Left lung (tissue), 10 donors: ENCODE data around the gene NHLRC2. TPM values are rescaled to one million over a fixed set of nuclear protein-coding genes. Genes with fewer than 3 reads are reported as not detected.

Source experiments
- ATAC-seq: fragments of 200-7000 bp; cut with Tn5 transposase; one replicate; pipeline ENCODE4 v1.9.1; 2020; ENCODE audit warnings: moderate library complexity
- DNase-seq, 4 donors: peaks; one replicate each; pipeline ENCODE4 v3.0.0-alpha.2; 2013 to 2020
- H3K27ac ChIP-seq, 2 donors: fragments of 200-600 bp; sonication (generic) in 1 of 2; one replicate each; pipeline versions ENCODE4 v1.5.0 to v1.8.0; 2020 to 2021
- H3K27me3 ChIP-seq, 2 donors: fragments of 200-600 bp; sonication (generic) in 1 of 2; one replicate each; pipeline versions ENCODE4 v1.5.0 to v1.8.0; 2020 to 2021
- H3K36me3 ChIP-seq, 2 donors: fragments of 200-600 bp; sonication (generic) in 1 of 2; one replicate each; pipeline versions ENCODE4 v1.5.0 to v1.8.0; 2020 to 2021
- H3K4me1 ChIP-seq, 2 donors: fragments of 200-600 bp; one replicate each; pipeline ENCODE4 v1.8.0; 2021
- H3K4me3 ChIP-seq, 2 donors: fragments of 200-600 bp; sonication (generic) in 1 of 2; one replicate each; pipeline versions ENCODE4 v1.5.0 to v1.8.0; 2020 to 2021; ENCODE audit warnings: mild to moderate bottlenecking in 1 of 2
- H3K9me3 ChIP-seq, 2 donors: fragments of 200-600 bp; sonication (generic) in 1 of 2; one replicate each; pipeline versions ENCODE4 v1.5.0 to v1.8.0; 2020 to 2021
- CTCF ChIP-seq, 2 donors: fragments of 200-600 bp; sonication (generic) in 1 of 2; IDR thresholded peaks; one replicate each; pipeline versions ENCODE4 v1.5.0 to v1.8.0; 2021; ENCODE audit warnings: antibody characterized with exemption in 2 of 2
- intact Hi-C, 2 donors: fragments of 100-400 bp; cut with DNase I; formaldehyde crosslinking; loops; one replicate each; pipeline versions ENCODE4 v1.11.2 to v1.14.2; 2022
- polyA plus RNA-seq, 6 donors: library from polyadenylated mRNA; unstranded; fragments of 120-200 nt; gene quantifications; one replicate each; pipeline ENCODE4 v1.2.1, GENCODE V29; 2013; ENCODE audit not compliant: insufficient read length in 6 of 6
- total RNA-seq, 2 donors: library from RNA; stranded (reverse); fragmentation: NEBNext Ultra II Directional; extraction: Animal tissue kit (Norgen Biotek cat#: 25700); gene quantifications; one replicate each; pipeline ENCODE4 v1.2.1, GENCODE V29; 2021
- donor health status: DM: no; HTN: yes; CAD: no.
- donor health status: DM: no; HTN: no; CAD: no.

NHLRC2 gene
- total and polyA plus RNA-seq, 8 donors = 22.0 to 48.2 (median 26.6) TPM

DNA sequence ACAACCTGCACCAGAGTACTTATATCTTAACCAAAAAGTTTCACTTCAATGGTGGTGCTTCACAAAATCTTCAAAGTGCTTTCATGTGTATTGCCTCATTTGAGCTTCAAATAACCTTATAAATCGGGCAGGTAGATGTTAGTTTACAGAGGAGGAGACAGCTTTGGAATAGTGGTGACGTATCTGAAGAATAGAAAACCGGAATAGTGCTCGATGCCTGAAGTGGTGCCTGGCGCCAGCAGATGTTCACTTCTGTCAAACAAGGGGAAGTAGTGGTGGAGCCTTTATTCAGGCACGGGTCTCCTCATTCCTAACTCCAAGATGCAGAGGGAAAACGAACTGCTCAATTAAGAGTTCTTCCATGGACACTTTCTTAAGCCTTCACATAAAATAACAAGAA is 58.1 kb downstream of the NHLRC2 start:
- TF ChIP-seq CTCF (IDR thresholded peaks at IDR 0.05) = no peak
- DNase-seq = no peak

GRCh38 chr10:113914956-113915355 is 60.5 kb downstream of the NHLRC2 start:
- Histone ChIP-seq H3K9me3 (no peaks in the 10 kb centered on the region), H3K4me3 (no peak overlapping the region), H3K27me3 (no peaks in the 10 kb centered on the region), H3K36me3 (peaks cover 0 to 7% of the 10 kb centered on the region in 2 donors), H3K27ac (peak overlapping the region; percentile 47 to 62), H3K4me1 (peaks cover 0 to 4% of the 10 kb centered on the region in 2 donors)
- ATAC-seq = peak; percentile 72
- TF ChIP-seq CTCF (IDR thresholded peaks at IDR 0.05) = no peak
- DNase-seq = no peak
- intact Hi-C loops = no loop called here

More for the DNA sequence above, 58.1 kb downstream of the NHLRC2 start:
- Histone ChIP-seq H3K27ac (peak overlapping the region; percentile 21 to 40), H3K9me3 (no peaks in the 10 kb centered on the region), H3K4me1 (peaks cover 0 to 4% of the 10 kb centered on the region in 2 donors), H3K27me3 (no peaks in the 10 kb centered on the region), H3K36me3 (peaks cover 0 to 23% of the 10 kb centered on the region in 2 donors), H3K4me3 (no peak overlapping the region)
- peak; percentile 63 for ATAC-seq
- intact Hi-C loops = no loop called here

GRCh38 chr10:113915540-113915939 is 61.1 kb downstream of the NHLRC2 start:
- peaks cover 0 to 4% of the 10 kb centered on the region in 2 donors for H3K4me1 ChIP-seq
- no peaks in the 10 kb centered on the region for H3K9me3 ChIP-seq
- peak overlapping the region; percentile 47 to 62 for H3K27ac ChIP-seq
- no peaks in the 10 kb centered on the region for H3K27me3 ChIP-seq
- TF ChIP-seq CTCF (IDR thresholded peaks at IDR 0.05) = no peak
- DNase-seq (no peak), ATAC-seq (no peak)
- peaks cover 0 to 4% of the 10 kb centered on the region in 2 donors for H3K36me3 ChIP-seq
- no peak overlapping the region for H3K4me3 ChIP-seq
- intact Hi-C loops = no loop called here

DNA sequence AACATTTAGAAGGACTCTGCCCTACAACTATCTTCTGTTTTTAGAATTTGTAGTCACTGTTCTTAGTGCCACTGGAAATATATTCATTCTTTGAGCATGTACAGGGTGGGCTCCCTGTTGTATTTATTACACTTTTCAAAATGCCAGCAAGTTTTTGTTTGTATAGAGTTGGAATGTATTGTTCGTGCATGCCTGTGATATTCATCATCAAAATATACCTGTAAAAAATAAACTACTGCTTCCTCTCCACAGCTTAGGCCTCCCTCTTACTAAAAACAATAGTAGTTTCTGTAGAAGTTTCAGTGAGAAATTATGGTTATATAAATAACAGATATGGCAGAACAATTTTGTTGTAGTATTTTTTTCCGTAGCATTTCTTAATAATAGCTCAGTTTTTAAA is 61.6 kb downstream of the NHLRC2 start:
- peaks cover 0 to 4% of the 10 kb centered on the region in 2 donors for H3K4me1 ChIP-seq
- TF ChIP-seq CTCF (IDR thresholded peaks at IDR 0.05) = no peak
- H3K27me3 ChIP-seq = no peaks in the 10 kb centered on the region
- no peak overlapping the region for H3K4me3 ChIP-seq
- intact Hi-C loops = no loop called here
- ATAC-seq = no peak
- H3K36me3 ChIP-seq = peaks cover 0 to 4% of the 10 kb centered on the region in 2 donors
- H3K27ac ChIP-seq = peak overlapping the region; percentile 47 to 62
- no peaks in the 10 kb centered on the region for H3K9me3 ChIP-seq
- DNase-seq = no peak

- no peaks in the 10 kb centered on the region for H3K9me3 ChIP-seq
- H3K4me1 ChIP-seq = peaks cover 0 to 11% of the 10 kb centered on the region in 2 donors
- H3K27me3 ChIP-seq = no peaks in the 10 kb centered on the region
- ATAC-seq = no peak
- intact Hi-C loops = no loop called here
- H3K36me3 ChIP-seq = peaks cover 0 to 4% of the 10 kb centered on the region in 2 donors
- peak overlapping the region in 1 of 2 donors; percentile 8 for H3K27ac ChIP-seq
- TF ChIP-seq CTCF (IDR thresholded peaks at IDR 0.05) = no peak
- H3K4me3 ChIP-seq = no peak overlapping the region
- DNase-seq = no peak
Observed at GRCh38 chr10:113917636-113918035, 63.2 kb downstream of the NHLRC2 start.
